HG03520 (cell line): ENCODE data around the gene PHOSPHO1.
"Not testable (repeated sequence)": the region's sequence is repeated elsewhere in the genome, so short reads cannot be mapped to it uniquely, and the experiment has no call there.

Experiments used
- ATAC-seq: cut with Tn5 transposase; IDR thresholded peaks from one replicate; pipeline ENCODE4 v1.9.1; 2021; ENCODE audit warnings: mild to moderate bottlenecking, moderate library complexity; ENCODE audit not compliant: unreplicated experiment

PHOSPHO1 gene, protein sequence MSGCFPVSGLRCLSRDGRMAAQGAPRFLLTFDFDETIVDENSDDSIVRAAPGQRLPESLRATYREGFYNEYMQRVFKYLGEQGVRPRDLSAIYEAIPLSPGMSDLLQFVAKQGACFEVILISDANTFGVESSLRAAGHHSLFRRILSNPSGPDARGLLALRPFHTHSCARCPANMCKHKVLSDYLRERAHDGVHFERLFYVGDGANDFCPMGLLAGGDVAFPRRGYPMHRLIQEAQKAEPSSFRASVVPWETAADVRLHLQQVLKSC

DNA sequence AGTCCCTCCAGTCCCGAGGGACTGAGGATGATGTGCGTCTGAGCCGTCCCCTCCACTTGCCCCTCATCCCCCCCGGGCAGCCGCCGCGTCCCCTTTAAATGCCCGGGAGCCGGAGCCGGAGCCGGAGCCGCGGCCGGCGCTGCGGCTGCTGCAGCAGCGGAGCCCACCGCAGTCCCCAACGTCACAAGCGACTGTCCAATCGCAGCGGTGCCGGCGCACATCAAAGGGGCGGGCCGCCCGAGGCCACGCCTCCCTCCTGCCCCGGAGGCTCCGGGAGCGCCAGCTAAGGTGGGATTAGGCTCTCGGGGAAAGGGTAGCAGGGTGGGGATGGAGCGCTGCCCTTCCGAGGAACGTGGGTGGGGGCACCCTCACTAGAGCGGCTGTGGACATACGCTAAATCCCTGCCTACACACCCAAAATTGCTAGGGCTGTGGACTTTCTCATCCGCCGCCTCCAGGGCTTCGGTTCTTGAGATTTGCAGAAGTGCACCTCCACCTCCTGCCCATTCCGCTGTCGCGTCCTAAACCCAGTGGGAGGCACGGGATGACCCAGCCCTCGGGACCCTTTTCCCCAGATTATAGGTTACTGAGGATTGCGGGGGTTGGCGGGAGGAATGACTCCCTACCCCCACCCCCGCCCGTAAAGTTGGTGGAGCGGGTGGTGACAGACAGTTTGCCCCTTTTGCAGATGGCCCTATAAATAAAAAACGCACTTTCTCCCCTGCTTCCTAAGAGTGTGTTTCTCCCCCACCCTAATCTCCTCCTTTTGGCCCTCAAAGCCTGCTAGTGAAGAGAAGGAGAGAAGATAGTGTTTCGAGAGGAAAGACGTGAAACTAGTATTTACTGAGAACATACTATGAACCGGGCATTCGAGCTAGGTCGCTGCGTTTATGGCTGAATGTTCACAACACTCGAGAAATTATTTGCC is at the start of gene PHOSPHO1:
PHOSPHO1 (minus strand) TSS at position 152 of the 927 bp plus-strand sequence. CDS start 4,096 bp downstream, outside the sequence.
- ATAC-seq = peak; percentile 83

DNA sequence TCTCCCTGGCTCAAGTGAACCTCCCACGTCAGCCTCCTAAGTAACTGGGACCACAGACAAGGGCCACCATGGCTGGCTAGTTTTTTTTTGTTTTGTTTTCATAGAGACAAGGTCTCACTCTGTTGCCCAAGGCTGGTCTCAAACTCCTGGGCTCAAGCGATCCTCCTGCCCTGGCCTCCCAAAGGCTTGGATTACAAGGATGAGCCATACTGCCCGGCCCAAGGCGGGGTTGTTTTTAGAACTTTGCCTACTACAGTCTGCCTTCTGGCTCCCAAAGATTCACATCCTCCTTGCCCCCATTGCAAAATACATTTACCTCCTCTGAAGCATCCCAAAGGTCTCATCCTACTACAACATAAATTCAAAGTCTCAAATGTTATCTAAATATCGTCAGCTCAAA is 49.5 kb upstream of the PHOSPHO1 start:
- no peak for ATAC-seq

DNA sequence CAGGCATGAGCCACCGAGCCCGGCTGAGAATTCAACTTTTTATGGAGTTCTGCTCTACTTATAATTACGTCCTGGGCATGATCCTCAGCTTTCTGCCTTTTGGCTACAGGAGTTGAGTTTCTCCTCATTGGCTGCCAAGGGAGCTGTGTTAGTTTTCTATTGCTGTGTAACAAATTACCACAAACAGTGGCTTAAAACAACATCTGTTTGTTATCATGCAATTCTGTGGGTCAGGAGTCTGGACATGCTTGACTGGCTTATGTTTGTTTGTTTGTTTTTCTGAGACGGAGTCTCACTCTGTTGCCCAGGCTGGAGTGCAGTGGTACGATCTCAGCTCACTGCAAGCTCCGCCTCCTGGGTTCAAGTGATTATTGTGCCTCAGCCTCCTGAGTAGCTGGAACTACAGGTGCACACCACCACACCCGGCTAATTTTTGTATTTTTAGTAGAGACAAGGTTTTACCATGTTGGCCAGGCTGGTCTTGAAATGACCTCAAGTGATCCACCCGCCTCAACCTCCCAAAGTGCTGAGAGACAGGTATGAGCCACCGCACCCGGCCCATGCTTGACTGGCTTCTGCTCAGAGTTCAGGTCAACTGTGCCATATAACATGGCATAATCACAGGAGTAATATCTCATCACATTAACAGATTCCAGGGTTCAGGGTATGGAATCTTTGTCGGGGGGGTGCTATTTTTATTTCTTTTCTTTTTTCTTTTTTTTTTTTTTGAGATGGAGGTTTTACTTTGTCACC is 48.9 kb upstream of the PHOSPHO1 start:
- ATAC-seq = not testable (repeated sequence)

DNA sequence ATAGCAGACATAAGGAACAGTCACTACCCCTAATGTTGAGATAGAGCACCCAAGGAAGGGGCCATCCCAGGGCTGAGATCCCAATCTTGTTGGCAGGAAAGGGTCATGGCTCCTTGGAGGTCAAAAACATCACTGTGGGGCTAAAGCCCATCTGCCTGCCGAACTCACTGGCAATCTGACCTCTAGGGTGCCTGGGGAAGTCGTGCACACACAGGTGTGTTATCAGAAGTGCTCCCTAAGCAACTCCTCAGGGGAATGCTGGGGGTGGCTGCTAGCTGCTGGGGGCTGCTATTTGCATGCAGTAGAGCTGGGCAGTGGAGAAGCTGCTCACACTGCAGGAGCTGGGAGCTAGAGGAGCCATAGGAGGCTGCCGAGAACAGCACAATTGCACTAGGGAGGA is 47.5 kb upstream of the PHOSPHO1 start:
- ATAC-seq = no peak

DNA sequence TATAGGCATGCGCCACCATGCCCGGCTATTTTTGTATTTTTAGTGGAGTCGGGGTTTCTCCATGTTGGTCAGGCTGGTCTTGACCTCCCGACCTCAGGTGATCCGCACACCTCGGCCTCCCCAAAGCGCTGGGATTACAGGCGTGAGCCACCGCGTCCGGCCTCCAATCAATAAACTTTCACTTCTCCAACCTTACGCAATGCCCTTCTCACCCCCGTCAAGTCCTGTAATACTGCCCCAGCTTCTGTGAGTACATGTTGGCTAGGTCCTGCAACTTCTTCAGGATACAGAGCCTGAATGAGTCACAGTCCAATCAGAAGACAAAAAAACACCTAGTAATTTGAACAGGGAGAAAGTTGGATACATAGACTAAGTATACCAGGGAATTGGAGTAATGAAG is 47.1 kb upstream of the PHOSPHO1 start:
- ATAC-seq = no peak

DNA sequence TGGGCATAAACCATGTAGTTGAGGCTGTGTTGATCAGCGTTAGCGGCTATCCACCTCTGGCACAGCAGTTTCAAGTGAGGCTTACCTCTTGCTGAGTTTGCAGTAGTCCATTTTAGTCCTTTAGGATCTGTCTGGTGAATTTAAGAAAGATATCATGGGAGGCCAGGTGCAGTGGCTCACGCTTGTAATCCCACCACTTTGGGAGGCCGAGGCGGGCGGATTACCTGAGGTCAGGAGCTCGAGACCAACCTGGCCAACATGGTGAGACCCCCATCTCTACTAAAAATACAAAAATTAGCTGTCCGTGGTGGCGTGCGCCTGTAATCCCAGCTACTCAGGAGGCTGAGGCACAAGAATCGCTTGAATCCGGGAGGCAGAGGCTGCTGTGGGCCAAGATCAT is 45.4 kb upstream of the PHOSPHO1 start:
- not testable (repeated sequence) for ATAC-seq

DNA sequence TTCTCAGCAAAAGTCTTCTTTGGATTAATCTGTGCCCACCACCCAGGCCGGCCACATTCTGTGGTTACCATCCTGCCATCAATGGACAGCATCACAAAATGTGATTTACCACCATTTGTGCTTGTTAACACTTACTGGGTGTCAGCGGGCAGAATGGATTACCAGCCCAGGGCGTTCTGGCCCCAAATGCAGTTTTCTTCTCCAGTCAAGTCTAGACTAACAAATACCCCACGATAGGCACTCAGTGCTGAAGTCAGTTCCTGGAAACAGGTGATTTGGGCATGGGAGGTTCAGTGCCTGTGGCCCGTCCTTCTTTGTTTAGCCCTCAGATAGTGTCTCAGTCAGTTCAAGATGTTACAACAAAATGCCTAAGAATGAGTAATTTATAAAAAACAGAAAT is 38.8 kb upstream of the PHOSPHO1 start:
- ATAC-seq = no peak

DNA sequence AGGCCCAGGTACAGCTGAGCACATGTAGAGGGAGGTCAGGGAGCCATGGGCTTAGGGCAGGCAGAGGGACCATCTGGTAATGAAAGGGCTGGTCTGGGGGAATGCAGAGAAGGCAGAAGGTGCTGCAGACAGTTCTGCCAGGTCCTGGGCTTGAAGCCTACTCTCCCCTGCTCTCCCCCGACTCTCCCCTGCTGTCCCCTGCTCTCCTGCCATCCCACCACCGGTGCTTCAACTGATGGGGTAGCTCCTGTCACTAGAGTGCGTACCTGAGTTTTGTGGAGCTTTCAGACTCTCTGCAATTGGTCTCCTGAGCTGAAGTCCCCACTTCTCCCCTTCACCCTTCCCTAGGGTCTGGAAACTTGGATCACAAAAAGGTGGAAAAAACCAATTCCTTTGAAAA is 37.3 kb upstream of the PHOSPHO1 start:
- ATAC-seq = no peak

DNA sequence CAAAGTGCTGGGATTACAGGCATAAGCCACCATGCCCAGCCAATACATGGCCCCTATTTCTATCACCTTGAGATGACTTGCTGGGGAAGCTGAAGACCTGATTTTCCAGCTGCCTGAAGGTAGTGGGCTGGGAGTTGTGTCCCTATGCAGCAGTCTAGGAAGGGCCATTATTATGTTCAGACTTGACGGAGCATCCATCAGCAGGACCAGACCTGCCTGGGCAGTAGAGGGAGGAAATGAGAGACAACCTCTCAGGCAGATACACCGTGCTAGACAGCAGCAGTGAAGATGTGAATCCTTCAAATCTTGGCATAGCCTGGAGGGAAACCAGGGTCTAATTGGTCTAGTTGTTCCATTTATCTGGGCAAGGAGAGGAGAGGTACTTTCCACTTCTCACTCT is 35.6 kb upstream of the PHOSPHO1 start:
- ATAC-seq = no peak

DNA sequence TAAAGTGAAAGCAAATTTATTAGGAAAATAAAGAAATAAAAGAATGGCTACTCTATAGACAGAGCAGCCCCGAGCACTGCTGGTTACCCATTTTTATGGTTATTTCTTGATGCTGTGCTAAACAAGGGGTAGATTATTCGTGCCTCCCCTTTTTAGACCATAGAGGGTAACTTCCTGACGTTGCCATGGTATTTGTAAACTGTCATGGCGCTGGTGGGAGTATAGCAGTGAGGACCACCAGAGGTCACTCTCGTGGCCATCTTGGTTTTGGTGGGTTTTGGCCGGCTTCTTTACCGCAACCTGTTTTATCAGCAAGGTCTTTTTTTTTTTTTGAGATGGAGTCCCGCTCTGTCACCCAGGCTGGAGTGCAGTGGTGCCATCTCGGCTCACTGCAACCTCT is 31.0 kb upstream of the PHOSPHO1 start:
- ATAC-seq = not testable (repeated sequence)

DNA sequence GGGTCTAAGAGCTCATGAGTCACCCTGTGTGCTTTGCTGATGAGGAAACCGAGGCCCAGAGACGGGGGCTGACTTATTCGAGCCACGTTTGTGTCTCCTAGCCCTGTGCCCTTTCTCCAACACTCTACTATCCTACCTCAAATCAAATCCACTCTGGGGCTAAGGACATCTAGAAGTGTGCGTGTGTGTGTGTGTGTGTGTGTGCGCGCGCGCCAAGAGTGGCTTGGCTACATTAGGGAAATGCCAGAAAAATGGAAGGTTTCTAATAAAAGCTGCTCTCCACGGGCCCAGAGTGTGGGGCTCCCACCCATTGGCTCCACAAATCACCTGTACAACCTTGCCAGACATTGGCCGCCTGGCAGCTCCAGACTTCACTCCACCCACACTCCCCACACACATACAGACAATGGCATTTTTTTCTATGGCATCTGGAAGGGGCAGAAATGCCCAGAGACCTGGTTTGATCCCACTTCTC is 30.3 kb upstream of the PHOSPHO1 start:
- no peak for ATAC-seq

DNA sequence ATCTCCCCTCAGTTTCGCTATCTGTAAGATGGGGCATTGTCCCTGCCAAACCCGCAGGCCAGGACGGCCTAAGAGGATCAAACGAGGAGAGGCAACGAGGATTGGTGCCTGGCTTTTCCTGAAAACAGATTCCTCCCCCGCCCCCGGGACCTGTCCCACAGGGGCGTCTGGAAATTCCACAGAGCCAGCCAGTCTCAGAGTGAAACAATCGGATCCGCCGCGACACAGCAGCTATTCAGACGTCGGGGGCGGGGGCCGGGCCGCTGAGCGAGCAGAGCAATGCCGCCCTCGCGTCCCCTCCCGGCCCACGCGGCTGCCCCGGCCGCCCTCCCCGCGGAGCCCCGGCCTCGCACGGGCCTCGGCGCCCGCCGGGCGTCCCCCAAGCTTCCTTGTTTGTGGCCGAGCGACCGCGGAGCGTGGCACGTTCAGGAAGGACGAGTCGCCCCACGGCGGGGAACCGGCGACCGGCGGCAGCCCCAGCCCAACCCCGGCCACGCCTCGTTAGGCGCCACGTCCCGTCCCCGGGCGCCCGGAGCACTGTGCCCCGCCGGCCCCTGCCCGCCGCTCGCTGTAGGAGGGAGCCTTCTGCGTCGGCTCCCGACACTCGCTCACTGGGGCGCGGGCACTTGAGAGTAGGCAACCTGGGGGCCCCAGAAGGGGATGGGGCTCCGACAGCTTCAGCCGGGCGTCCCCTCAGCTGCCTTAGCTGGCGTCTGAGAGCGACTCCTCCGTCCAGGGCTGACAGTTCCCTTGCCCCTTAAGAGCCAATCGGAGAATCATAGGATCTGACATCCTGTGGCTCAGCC is 29.6 kb upstream of the PHOSPHO1 start:
- no peak for ATAC-seq

DNA sequence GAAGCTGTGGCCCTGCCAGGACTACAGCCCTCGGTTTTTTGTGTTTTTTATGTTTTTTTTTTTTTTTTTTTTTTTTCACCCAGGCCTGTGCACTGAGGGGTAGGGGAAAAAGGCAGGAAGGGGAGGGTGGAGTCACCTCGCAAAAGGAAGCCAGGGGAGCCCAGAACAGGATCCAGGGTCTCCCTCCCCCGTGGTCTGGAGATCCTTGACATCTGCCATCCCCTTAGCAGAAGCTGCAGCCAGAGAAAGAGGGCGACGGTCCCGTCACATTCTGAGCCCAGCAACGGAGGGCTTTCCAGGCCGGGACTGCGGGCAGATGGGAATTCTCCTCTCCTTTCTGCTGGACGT is 29.1 kb upstream of the PHOSPHO1 start:
- ATAC-seq = no peak

DNA sequence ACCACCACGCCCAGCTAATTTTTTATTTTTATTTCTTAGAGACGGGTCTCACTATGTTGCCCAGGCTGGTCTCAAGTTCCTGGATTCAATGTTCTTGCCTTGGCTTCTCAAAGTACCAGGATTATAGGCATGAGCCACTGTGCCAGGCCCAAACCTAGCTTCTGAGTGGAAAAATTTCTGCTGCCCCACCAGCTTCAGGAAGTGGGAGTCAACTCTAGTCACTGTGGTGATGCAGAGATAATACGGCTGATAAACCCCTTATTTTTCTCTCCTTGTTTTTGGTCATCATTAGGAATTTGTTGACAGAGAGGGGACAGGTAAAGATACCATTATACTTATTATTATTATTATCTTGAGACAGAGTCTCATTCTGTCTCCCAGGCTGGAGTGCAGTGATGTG is 27.8 kb upstream of the PHOSPHO1 start:
- no peak for ATAC-seq

DNA sequence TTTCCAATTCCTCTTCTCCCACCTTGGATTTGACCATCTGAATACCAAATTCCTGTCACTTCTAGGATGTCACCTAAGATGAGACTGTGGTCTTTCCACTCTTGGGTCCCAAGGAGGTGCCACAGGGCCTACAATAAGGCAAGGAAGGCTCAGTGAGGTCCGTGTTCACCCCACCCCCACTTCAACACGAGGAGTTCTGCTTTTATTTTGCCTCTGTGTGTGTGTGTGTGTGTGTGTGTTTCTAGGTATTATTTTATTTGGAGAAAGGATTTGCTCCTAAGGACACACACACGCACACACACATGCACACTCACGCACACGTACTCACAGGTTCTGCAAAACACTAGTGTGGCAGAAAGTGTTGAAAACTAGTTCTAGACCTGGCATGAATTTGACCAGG is 24.5 kb upstream of the PHOSPHO1 start:
- no peak for ATAC-seq

DNA sequence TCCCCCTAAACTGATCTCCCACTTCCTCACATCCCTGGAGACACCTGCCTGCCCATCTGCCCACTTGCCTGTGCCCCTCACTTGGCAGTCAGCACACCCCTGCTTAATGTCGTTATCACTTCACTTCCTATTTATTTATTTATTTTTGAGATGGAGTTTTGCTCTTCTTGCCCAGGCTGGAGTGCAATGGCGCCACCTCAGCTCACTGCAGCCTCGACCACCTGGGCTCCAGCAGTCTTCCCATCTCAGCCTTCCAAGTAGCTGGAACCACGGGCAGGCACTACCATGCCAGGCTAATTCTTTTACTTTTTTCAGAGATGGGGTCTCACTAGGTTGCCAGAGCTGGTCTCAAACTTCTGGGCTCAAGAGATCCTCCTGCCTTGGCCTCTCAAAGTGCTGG is 23.5 kb upstream of the PHOSPHO1 start:
- ATAC-seq = no peak

DNA sequence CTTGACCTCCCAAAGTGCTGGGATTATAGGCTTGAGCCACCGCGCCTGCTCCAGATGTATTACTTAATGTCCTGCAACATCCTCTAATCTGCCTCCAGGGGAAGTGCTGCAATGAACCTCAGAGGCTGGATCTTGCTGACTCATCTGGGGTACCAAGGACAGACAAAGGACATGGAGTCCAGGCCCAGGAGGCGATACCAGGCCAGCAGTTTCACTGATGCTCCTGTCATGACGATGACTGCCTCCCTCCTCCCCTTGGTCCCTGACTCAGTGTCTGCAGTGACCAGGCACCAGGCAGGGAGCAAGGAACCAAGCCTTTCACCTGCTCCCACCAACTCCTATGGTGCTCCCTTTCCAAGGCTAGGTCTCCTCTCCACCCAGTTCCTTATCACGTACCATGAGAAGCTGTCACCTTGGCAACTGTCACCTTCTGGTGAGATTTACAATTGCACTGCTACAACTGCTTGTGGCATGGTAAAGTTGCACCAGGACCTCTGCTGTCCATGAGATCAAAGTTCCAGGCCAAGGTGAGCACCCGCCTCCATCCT is 21.6 kb upstream of the PHOSPHO1 start:
- no peak for ATAC-seq

DNA sequence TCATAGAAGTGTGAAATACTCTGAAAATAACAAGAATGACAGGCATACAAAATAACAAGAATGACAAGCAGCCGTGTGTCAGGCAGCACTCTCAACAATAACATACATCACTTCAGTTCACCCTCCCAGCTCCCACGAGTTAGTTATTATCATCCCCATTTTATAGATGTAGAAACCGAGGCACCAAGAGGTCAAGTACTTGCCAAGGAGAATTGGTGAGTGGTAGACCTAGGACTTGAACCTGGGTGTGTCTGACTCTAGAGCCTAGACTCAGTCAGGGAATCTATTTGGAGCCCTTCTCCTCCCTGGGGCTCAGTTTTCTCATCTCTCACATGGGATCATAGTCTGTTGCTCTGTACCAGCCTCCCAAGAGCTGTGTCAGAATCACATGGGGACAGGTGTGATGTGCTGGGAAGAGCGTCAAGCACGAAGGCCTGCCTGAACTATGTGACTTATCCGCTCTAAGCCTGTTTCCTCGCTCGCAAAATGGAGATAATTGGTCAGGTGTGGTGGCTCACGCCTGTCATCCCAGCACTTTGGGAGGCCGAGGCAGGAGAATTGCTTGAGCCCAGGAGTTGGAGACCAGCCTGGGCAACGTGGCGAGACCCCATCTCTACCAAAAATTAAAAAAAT is 19.4 kb upstream of the PHOSPHO1 start:
- ATAC-seq = no peak

DNA sequence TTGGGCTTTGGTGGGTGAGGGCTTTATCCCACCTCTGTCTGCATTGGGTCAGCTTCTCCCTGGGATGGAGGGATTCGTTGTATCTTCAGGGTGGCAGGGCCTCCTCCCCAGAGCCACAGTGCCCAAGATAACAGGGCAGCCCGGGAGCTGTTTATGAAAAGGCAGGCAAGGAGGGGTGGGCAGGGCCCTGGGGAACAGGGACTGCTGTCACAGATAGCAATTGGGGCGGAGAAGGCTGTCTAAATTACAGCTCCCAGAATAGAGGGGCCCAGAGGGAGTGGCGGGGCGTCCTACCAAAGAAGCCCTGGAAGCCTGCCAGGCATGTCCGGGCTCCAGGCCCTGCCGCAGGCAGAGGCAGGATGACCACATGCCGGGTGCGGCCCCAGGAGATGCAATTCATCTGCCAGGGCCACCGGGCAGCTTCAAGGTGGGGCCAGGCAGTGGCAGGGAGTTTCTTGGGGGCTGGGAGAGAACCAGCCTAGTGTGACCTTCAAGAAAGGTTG is 18.8 kb upstream of the PHOSPHO1 start:
- ATAC-seq = no peak

DNA sequence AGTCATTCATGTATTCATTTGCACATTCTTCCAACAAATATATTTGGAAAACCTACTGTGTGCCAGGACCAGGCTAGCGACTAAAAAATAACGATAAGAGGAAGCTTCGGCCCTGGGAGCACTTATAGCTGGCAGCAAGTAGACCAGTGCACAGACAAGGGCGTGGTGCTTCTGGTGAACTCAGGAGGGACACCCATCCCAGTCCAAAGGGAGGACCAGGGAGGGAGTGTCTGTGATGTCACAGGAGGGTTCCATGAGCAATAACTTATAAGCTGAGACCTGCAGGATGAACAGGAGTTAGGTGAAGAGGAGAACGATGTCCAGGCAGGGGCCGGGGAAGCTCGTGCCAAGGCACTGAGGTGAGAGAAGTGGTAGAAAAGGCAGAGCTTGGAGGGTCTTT is 17.4 kb upstream of the PHOSPHO1 start:
- ATAC-seq = no peak
